Measurements from ENCODE around the gene ZNF584. TPM values are rescaled to one million over a fixed set of nuclear protein-coding genes. Genes with fewer than 3 reads are reported as not detected.

ZNF584 gene
- total and polyA plus RNA-seq, 2 experiments from 2014 or later, result 15.6 to 16.0 TPM

GRCh38 chr19:58396691-58397532 is 11.5 kb upstream of the ZNF584 start:
- Histone ChIP-seq H3K9me3 (ENCODE audit: low read depth) (no peaks in the 10 kb centered on the region), H3K27ac (no peak overlapping the region)

DNA sequence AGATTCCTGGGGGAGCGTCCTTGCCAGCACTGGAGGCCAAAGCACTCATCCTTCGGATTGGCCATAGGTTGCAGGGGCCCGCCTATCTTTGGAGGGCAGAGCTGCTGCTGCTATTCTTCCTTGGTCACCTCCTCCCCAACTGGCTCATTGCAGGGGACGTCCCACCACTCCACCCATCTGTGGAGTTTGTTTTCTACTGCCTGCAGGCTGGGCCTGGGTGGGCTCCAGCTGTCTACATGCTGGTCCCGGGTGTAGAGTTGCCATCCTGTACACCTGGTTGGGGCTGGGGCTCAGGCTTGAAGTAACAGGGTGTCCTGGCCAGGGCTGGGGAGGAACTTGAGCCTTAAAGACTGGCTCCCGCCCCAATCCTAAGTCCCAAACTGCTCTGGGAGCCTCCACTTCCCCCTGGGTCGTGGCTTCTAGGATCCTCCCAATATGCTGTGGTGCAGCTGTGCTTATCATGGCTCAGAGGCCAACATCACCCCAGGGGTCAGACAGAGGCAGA is 10.9 kb upstream of the ZNF584 start:
- H3K4me1 ChIP-seq (ENCODE audit: low read depth), result peaks cover 6% of the 10 kb centered on the region
- H3K36me3 ChIP-seq, result peaks cover 19% of the 10 kb centered on the region
- DNase-seq (ENCODE audit: low read depth in 1 of 2, low spot score in 1 of 2), result no peak

More at GRCh38 chr19:58396691-58397532, 11.5 kb upstream of the ZNF584 start:
- H3K4me3 ChIP-seq, result no peak overlapping the region
- H3K4me1 ChIP-seq (ENCODE audit: low read depth), result peaks cover 6% of the 10 kb centered on the region
- TF ChIP-seq CTCF (IDR thresholded peaks at IDR 0.05; ENCODE audit: low read depth, low read length), result no peak
- peaks cover 19% of the 10 kb centered on the region for H3K36me3 ChIP-seq
- no peak for DNase-seq (ENCODE audit: low read depth in 1 of 2, low spot score in 1 of 2)
- H3K27me3 ChIP-seq, result peaks cover 14% of the 10 kb centered on the region

DNA sequence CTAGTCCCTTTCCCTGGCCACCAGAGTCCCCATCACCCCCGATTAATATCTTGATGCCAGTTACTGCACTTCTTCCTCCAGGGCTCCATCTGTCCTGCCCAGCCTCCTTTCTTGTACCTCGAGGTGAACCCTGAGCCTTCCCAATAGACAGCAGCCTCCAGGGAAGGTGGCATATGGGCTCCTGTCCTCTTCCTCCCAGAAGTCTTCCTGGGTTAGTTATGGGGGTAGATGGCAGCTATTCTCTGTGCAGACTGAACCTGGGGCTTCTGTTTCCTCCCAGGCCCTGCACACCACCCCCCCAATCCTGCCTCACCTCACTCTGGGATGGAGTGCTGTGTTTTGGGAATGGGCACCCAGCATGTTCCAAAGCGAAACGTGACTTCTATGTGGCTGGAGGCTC is 10.4 kb upstream of the ZNF584 start:
- no peak overlapping the region for H3K27ac ChIP-seq
- no peak for DNase-seq (ENCODE audit: low read depth in 1 of 2, low spot score in 1 of 2)
- peaks cover 16% of the 10 kb centered on the region for H3K36me3 ChIP-seq
- H3K4me3 ChIP-seq, result no peak overlapping the region
- no peaks in the 10 kb centered on the region for H3K9me3 ChIP-seq (ENCODE audit: low read depth)
- H3K4me1 ChIP-seq (ENCODE audit: low read depth), result peaks cover 6% of the 10 kb centered on the region
- no peak for TF ChIP-seq CTCF (IDR thresholded peaks at IDR 0.05; ENCODE audit: low read depth, low read length)
- peaks cover 14% of the 10 kb centered on the region for H3K27me3 ChIP-seq

More for the DNA sequence above, 10.9 kb upstream of the ZNF584 start:
- no peaks in the 10 kb centered on the region for H3K9me3 ChIP-seq (ENCODE audit: low read depth)
- peaks cover 14% of the 10 kb centered on the region for H3K27me3 ChIP-seq
- no peak overlapping the region for H3K27ac ChIP-seq
- no peak overlapping the region for H3K4me3 ChIP-seq
- no peak for TF ChIP-seq CTCF (IDR thresholded peaks at IDR 0.05; ENCODE audit: low read depth, low read length)

DNA sequence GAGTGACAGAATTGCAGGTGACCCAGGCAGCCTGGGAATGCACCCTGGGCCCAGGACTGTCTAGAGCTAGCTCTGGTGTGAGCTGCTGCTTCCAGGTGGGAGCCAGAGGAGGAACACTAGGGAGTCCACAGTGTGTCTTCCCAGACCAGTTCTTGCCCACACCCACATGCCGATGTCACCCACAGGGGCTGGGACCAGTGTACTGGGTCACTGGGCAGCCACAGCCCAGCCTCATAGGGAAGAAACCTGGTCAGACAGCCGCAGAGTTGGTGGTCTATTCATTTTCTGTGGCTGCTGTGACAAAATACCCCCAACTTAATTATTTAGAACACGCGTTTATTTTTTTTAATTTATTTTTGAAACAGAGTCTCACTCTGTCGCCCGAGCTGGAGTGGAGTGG is 9.9 kb upstream of the ZNF584 start:
- no peak for TF ChIP-seq CTCF (IDR thresholded peaks at IDR 0.05; ENCODE audit: low read depth, low read length)
- peaks cover 14% of the 10 kb centered on the region for H3K27me3 ChIP-seq
- no peak overlapping the region for H3K4me3 ChIP-seq
- H3K36me3 ChIP-seq, result peaks cover 13% of the 10 kb centered on the region
- no peak for DNase-seq (ENCODE audit: low read depth in 1 of 2, low spot score in 1 of 2)
- no peaks in the 10 kb centered on the region for H3K9me3 ChIP-seq (ENCODE audit: low read depth)
- H3K27ac ChIP-seq, result no peak overlapping the region
- H3K4me1 ChIP-seq (ENCODE audit: low read depth), result peaks cover 6% of the 10 kb centered on the region

DNA sequence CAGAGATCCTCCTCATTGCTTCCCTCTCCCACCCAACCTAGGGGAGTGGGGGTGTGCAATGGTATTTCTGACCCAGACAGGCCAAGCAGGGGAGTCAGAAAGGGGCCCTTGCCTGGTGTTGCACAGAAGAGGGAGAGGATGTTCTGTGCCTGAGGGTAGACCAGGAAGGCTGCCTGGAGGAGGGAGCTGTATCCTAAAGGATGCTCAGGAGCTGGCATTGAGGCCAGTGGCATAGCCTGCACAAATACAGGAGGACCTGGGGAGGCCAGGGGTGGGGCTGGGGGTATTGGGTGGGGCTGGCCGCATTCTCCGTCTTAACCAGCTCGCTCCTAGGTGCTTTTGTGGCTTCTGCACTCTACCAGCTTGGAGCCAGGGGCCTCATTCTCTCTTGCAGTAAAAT is 8.5 kb upstream of the ZNF584 start:
- no peak for DNase-seq (ENCODE audit: low read depth in 1 of 2, low spot score in 1 of 2)
- H3K4me3 ChIP-seq, result no peak overlapping the region
- no peaks in the 10 kb centered on the region for H3K9me3 ChIP-seq (ENCODE audit: low read depth)
- H3K36me3 ChIP-seq, result no peaks in the 10 kb centered on the region
- H3K27me3 ChIP-seq, result peaks cover 14% of the 10 kb centered on the region
- no peak for TF ChIP-seq CTCF (IDR thresholded peaks at IDR 0.05; ENCODE audit: low read depth, low read length)
- H3K4me1 ChIP-seq (ENCODE audit: low read depth), result peaks cover 6% of the 10 kb centered on the region
- H3K27ac ChIP-seq, result no peak overlapping the region

Data from cardiac muscle cell (in vitro differentiated cells and primary cell).